Omental fat pad (tissue), 4 donors: ENCODE data around the gene OTOF. TPM values are rescaled to one million over a fixed set of nuclear protein-coding genes. Genes with fewer than 3 reads are reported as not detected.

Experiments
- ATAC-seq: fragments of 150-250 bp; one replicate; pipeline ENCODE4 v1.9.1; 2016; ENCODE audit warnings: mild to moderate bottlenecking, moderate library complexity; ENCODE audit not compliant: low FRiP score
- DNase-seq: peaks from one replicate; pipeline ENCODE4 v3.0.0-alpha.2; 2019; ENCODE audit warnings: low spot score
- total RNA-seq, 4 donors: library from RNA; depleted of rRNA; stranded (reverse); fragments of >200 nt; gene quantifications; one replicate each; pipeline ENCODE4 v1.1.0, GENCODE V29; 2016
- TF ChIP-seq, protein P1 (sequence below), 3 donors: fragments of 450-650 bp; IDR thresholded peaks; one replicate each; pipeline ENCODE4 v1.5.1; 2016 to 2017; ENCODE audit warnings: antibody characterized with exemption in 3 of 3, mild to moderate bottlenecking in 3 of 3, moderate library complexity in 2 of 3

The OTOF gene
- total RNA-seq, 4 donors from 2014 or later = 0.06 TPM; not detected in 3

DNA sequence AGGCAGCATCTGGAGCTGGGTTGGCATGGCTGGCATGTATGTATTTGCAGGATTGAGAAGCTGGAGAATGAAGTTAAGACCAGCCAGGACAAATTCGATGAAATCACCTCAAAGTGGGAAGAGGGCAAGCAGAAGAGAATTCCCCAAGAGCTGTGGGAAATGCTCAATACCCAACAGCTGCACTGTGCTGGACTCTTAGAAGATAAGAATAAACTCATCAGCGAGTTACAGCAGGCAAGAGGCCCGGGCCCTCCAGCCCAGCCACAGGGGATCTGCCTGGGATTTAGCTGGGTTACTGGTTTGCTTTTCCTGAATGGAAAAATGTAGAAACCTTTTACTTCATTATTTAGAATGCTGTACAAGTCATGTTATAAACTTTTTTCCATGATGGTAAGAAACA lies 53.7 kb downstream of the OTOF start:
- TF ChIP-seq, protein P1, sequence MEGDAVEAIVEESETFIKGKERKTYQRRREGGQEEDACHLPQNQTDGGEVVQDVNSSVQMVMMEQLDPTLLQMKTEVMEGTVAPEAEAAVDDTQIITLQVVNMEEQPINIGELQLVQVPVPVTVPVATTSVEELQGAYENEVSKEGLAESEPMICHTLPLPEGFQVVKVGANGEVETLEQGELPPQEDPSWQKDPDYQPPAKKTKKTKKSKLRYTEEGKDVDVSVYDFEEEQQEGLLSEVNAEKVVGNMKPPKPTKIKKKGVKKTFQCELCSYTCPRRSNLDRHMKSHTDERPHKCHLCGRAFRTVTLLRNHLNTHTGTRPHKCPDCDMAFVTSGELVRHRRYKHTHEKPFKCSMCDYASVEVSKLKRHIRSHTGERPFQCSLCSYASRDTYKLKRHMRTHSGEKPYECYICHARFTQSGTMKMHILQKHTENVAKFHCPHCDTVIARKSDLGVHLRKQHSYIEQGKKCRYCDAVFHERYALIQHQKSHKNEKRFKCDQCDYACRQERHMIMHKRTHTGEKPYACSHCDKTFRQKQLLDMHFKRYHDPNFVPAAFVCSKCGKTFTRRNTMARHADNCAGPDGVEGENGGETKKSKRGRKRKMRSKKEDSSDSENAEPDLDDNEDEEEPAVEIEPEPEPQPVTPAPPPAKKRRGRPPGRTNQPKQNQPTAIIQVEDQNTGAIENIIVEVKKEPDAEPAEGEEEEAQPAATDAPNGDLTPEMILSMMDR (IDR thresholded peaks at IDR 0.05) = no peak
- no peak for ATAC-seq

DNA sequence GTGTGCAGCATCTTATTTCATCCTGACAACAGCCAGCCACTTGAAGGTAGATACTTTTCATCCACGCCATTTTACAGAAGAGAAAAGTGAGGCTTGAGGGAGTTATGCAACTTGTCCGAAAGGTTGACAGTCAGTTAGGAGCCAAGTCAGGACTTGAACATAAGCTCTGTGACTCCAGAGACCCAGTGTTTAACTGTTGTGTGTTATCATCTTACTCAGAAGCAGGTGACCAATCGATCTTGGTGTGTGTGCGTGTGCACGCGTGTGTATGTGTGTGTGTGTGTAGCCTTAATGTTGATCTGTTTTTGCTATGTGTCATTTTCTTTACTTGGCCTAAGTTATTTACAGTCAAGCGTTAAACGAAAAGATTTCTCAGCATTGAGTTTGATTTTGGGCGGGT lies 54.2 kb downstream of the OTOF start:
- TF ChIP-seq, protein P1 (IDR thresholded peaks at IDR 0.05) = no peak

More for the DNA sequence above, 53.7 kb downstream of the OTOF start:
- no peak for DNase-seq

DNA sequence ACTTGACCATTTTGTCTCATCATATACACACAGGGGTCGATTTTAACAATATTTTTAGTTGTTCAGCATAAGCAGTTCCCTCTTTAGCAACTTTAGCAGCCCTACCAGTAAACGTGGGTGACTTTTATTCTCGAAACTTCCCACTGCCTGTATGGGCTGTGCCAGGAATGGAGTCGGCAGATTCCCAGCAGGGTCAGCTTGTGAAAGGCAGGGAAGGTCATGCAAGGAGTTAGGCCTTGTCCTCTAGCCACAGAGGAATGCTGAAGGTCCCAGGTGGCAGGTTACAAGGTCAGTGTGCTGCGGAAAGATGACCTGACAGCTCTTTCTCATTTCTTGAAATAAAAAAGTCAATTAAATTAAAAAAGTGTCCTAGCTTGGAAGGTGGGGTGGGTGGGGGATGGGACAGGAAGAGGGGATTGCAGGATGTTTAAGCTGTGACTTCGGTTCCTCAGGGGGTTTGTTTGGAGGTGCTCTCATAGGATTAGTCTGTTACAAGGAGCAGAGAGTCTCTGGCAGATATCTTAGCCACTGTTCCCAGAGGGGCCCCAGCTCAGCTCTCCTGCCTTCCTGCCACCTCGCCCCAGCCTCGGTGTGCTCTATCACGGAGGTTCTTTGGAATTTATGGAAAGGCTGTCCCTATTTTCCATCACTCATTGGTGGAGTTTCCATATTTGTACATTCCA lies 54.8 kb downstream of the OTOF start:
- ATAC-seq (no peak), DNase-seq (no peak)
- TF ChIP-seq, protein P1 (IDR thresholded peaks at IDR 0.05) = no peak

More for the DNA sequence above, 54.2 kb downstream of the OTOF start:
- ATAC-seq = no peak
- DNase-seq = no peak

DNA sequence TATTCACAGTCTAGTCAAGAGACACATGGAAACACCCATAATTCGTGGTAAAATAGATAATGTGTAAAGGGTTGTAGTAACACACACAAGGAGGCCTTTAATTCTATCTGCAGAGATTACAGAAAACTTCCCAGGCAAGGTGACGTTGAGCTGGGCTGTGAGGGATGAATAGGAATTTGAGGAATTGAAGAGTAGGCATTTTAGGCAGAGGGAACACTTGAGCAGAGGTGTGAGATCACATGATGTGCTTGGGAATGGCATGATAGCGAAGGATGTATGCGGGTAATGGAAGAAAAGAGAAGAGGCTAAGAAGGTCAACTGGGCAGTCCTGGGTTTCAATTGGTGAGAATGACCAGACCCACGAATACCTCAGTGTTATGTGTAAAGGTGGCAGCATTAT lies 56.0 kb downstream of the OTOF start:
- TF ChIP-seq, protein P1 (IDR thresholded peaks at IDR 0.05) = no peak
- ATAC-seq (no peak), DNase-seq (no peak)

DNA sequence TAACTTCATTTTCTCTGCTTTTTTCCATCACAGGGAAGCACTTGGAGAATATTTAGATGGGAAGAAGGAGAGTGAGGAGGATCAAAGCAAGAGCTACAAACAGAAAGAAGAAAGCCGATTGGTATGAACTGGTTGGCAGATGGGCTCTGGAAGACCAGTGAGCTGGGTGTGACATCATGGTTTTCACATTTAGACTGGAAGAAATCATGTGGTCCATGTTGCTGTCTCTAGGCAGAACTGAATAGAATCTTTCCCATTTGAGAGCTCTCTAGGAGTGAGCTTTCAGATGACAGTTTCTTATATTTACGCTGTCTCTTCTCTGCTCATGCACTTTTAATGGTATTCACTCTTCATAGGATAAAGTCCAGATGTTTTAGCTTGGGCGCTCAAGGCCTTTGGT lies 63.6 kb downstream of the OTOF start:
- DNase-seq (no peak), ATAC-seq (no peak)
- TF ChIP-seq, protein P1 (IDR thresholded peaks at IDR 0.05) = no peak

DNA sequence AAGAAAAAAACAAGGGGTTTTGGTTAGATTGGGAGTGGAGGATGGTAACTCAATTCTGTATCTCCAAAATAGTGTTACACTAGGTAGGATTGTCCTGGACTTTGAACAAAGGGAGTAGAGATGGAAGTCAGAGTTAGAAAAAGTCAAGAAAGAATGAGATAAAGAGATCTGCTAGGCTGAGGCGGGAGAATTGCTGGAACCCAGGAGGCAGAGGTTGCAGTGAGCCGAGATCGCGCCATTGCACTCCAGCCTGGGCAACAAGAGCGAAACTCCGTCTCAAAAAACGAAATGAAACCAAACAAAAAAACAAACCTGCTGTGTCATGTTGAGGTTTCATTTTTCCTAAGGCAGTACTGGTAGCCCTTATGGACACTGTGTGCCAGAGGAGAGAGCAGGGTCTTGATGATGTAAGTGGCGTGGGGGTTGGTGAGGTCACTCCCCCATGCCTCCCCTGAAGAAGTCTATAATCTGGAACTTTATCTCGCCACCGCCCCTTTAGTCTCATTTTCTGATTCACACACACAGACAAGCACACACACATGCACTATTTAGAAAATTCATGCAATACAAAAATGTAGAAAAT lies 65.7 kb downstream of the OTOF start:
- DNase-seq = no peak
- no peak for ATAC-seq
- TF ChIP-seq, protein P1 (IDR thresholded peaks at IDR 0.05) = no peak

DNA sequence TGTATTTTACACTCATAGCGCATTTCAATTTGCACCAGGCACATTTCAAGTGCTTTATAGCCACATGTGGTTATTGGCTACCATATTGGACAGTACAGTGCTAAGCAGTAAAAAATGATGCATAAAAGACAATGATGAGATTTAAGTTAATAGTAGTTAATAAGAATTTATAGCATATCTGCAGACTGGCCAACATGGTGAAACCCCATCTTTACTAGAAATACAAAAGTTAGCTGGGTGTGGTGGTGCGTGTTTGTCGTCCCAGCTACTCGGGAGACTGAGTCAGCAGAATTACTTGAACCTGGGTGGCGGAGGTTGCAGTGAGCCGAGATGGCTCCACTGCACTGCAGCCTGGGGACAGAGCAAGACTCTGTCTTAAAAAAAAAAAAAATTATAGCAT lies 66.5 kb downstream of the OTOF start:
- TF ChIP-seq, protein P1 (IDR thresholded peaks at IDR 0.05) = no peak
- ATAC-seq (no peak), DNase-seq (no peak)
